HepG2 (cell line): Measurements from ENCODE around the gene NYAP1. TPM values are rescaled to one million over a fixed set of nuclear protein-coding genes. Genes with fewer than 3 reads are reported as not detected.
A peak's percentile ranks its signal among the peaks of the same experiment; 100 is the strongest.

ENCODE experiments used
- ARID5B ChIP-seq: IDR thresholded peaks from 2 replicates; pipeline ENCODE4 v1.4.0; 2020; ENCODE audit warnings: mild to moderate bottlenecking, missing genetic modification reagents
- ELF3 ChIP-seq: IDR thresholded peaks from 2 replicates; pipeline ENCODE4 v1.6.1; 2016; ENCODE audit warnings: missing genetic modification reagents, missing compliant biosample characterization
- FLYWCH1 ChIP-seq: sonication (generic); formaldehyde crosslinking; IDR thresholded peaks from 2 replicates; pipeline ENCODE4 v1.8.1; 2023; ENCODE audit warnings: mild to moderate bottlenecking, missing genetic modification reagents
- HNRNPH1 ChIP-seq: fragments of 200-400 bp; formaldehyde crosslinking; optimal IDR thresholded peaks from 2 replicates; pipeline ENCODE3; 2017; ENCODE audit warnings: mild to moderate bottlenecking, low read depth, low read length
- MIER3 ChIP-seq: IDR thresholded peaks from 2 replicates; pipeline ENCODE4 v1.6.1; 2016; ENCODE audit warnings: missing compliant biosample characterization, borderline replicate concordance
- NFE2 ChIP-seq: sonication (generic); formaldehyde crosslinking; IDR thresholded peaks from 2 replicates; pipeline ENCODE4 v1.4.0; 2020; ENCODE audit warnings: missing genetic modification reagents
- PRDM10 ChIP-seq: sonication (generic); formaldehyde crosslinking; IDR thresholded peaks from 2 replicates; pipeline ENCODE4 v1.4.0; 2020; ENCODE audit warnings: low read depth, missing genetic modification reagents
- TCF7 ChIP-seq: sonication (generic); IDR thresholded peaks from 2 replicates; pipeline ENCODE4 v1.6.1; 2016; ENCODE audit warnings: antibody characterized with exemption, low read depth
- ZFP36L2 ChIP-seq: sonication (generic); formaldehyde crosslinking; IDR thresholded peaks from 2 replicates; pipeline ENCODE4 v1.4.0; 2020; ENCODE audit warnings: missing genetic modification reagents
- ZNF260 ChIP-seq: sonication (generic); formaldehyde crosslinking; IDR thresholded peaks from 2 replicates; pipeline ENCODE4 v1.4.0; 2020; ENCODE audit warnings: missing genetic modification reagents, low read depth, mild to moderate bottlenecking, borderline replicate concordance
- ZNF407 ChIP-seq: sonication (generic); formaldehyde crosslinking; IDR thresholded peaks from one replicate; pipeline ENCODE4 v1.5.1; 2020; ENCODE audit warnings: mild to moderate bottlenecking, missing genetic modification reagents; ENCODE audit errors: not compliant biosample characterization
- ZNF441 ChIP-seq: sonication (generic); formaldehyde crosslinking; IDR thresholded peaks from 2 replicates; pipeline ENCODE4 v1.7.0; 2021; ENCODE audit warnings: missing genetic modification reagents, borderline replicate concordance
- ZNF549 ChIP-seq: sonication (generic); formaldehyde crosslinking; IDR thresholded peaks from 2 replicates; pipeline ENCODE4 v1.5.0; 2020; ENCODE audit warnings: missing genetic modification reagents
- ZSCAN30 ChIP-seq: sonication (generic); formaldehyde crosslinking; IDR thresholded peaks from 2 replicates; pipeline ENCODE4 v1.5.0; 2020; ENCODE audit warnings: mild to moderate bottlenecking, missing genetic modification reagents
- polyA plus RNA-seq, 8 experiments: library from polyadenylated mRNA; depleted of rRNA in 3 of 8; stranded (reverse) in 7 of 8; unstranded in 1 of 8; fragments of >200 nt; fragmentation: Illumina TruSeq in 4 of 8; extraction: Trizol in 4 of 8; gene quantifications; 2 replicates each; pipeline versions ENCODE4 v1.2.1 to v1.2.3, GENCODE V29; 2011 to 2016; ENCODE audit warnings: low read depth in 4 of 8, missing spikeins in 1 of 8, mixed read lengths in 1 of 8; ENCODE audit not compliant: insufficient read depth in 1 of 8
- total RNA-seq, 5 experiments: library from RNA; depleted of rRNA; stranded (reverse); fragments of >200 nt; fragmentation: Illumina TruSeq; extraction: Trizol; gene quantifications; 2 replicates each; pipeline ENCODE4 v1.2.3, GENCODE V29; 2016; ENCODE audit warnings: low read depth in 1 of 5

Gene NYAP1
- total and polyA plus RNA-seq, 2 of the 13 experiments (the other 11 are each of a cell fraction or from before 2014, with no cell fraction given), result 0.15 to 0.46 TPM

- no peak for TF ChIP-seq ZNF407
- TF ChIP-seq MIER3 (CRISPR knock-in tag), result no peak
- TF ChIP-seq ZFP36L2 (CRISPR knock-in tag), result no peak
- no peak for TF ChIP-seq NFE2
- TF ChIP-seq ZNF441 (CRISPR knock-in tag), result no peak
- TF ChIP-seq TCF7, result peak; percentile 87
- TF ChIP-seq PRDM10 (CRISPR knock-in tag), result peak; percentile 76
- TF ChIP-seq ZNF260 (CRISPR knock-in tag), result no peak
- TF ChIP-seq ZNF549 (CRISPR knock-in tag), result no peak
- no peak for TF ChIP-seq HNRNPH1
- no peak for TF ChIP-seq ZSCAN30 (CRISPR knock-in tag)
- TF ChIP-seq ELF3 (CRISPR knock-in tag), result peak; percentile 81
- no peak for TF ChIP-seq FLYWCH1
- peak; percentile 70 for TF ChIP-seq ARID5B
These were observed 56.5 kb downstream of the NYAP1 start (continued) for GRCh38 chr7:100540073-100540723.
